H1 (cell line): ENCODE measurements around the gene MROH2A. TPM values are rescaled to one million over a fixed set of nuclear protein-coding genes. Genes with fewer than 3 reads are reported as not detected.

Experiments
- CTCF ChIA-PET: fragments of 300-600 bp; sonication (Branson Sonifier 250); formaldehyde crosslinking; loops from one replicate; lab custom pipeline; 2021; ENCODE audit not compliant: partially characterized antibody; lab: Charles Lee
- POLR2A ChIA-PET: fragments of 300-600 bp; sonication (Branson Sonifier 250); formaldehyde crosslinking; loops from one replicate; lab custom pipeline; 2021; ENCODE audit warnings: inconsistent platforms; ENCODE audit not compliant: partially characterized antibody; lab: Charles Lee
- DNase-seq, 2 experiments: peaks; one replicate each; pipeline versions ENCODE4 v3.0.0 to v3.0.0-alpha.2; 2010 to 2022; ENCODE audit warnings: low spot score in 2 of 2, low read depth in 1 of 2, mixed read lengths in 1 of 2
- FAIRE-seq: peaks from 2 replicates; lab custom pipeline; 2011; peaks lifted over from hg19 to GRCh38; lab: Jason Lieb, UNC
- H2AFZ ChIP-seq: 2 replicates; pipeline ENCODE4 v1.8.1; 2012; ENCODE audit warnings: low read length, inconsistent platforms
- H2AK5ac ChIP-seq: 2 replicates; pipeline ENCODE4 v1.6.1; 2013; ENCODE audit warnings: low read depth, low read length
- H2BK120ac ChIP-seq: replicated peaks from 2 replicates; pipeline ENCODE3; 2013; ENCODE audit warnings: low read depth, low read length, inconsistent platforms
- H2BK12ac ChIP-seq: 2 replicates; pipeline ENCODE4 v1.6.1; 2013; ENCODE audit warnings: low read depth, low read length
- H2BK15ac ChIP-seq: 2 replicates; pipeline ENCODE4 v1.6.1; 2013; ENCODE audit warnings: low read length
- H2BK20ac ChIP-seq: 2 replicates; pipeline ENCODE4 v1.6.1; 2013; ENCODE audit warnings: low read length
- H2BK5ac ChIP-seq: 2 replicates; pipeline ENCODE4 v1.6.1; 2013; ENCODE audit warnings: low read depth, low read length
- H3K14ac ChIP-seq: 2 replicates; pipeline ENCODE4 v1.6.1; 2013; ENCODE audit warnings: inconsistent platforms; ENCODE audit not compliant: insufficient read length
- H3K18ac ChIP-seq: 2 replicates; pipeline ENCODE4 v1.6.1; 2013; ENCODE audit warnings: low read length; ENCODE audit errors: extremely low read depth
- H3K23ac ChIP-seq: 2 replicates; pipeline ENCODE4 v1.6.1; 2013; ENCODE audit warnings: inconsistent platforms; ENCODE audit not compliant: insufficient read length
- H3K23me2 ChIP-seq: 2 replicates; pipeline ENCODE4 v1.6.1; 2013; ENCODE audit warnings: low read depth, low read length
- H3K27ac ChIP-seq: 2 replicates; pipeline ENCODE4 v1.6.1; 2011; ENCODE audit warnings: low read depth, low read length, inconsistent platforms
- H3K27me3 ChIP-seq, 4 experiments: replicated peaks in 1 of 4; 1 replicate in 1 of 4; 2 replicates in 3 of 4; pipeline versions ENCODE4 v1.6.1 to v1.8.1; 2011 to 2013; ENCODE audit warnings: low read length in 3 of 4, mild to moderate bottlenecking in 3 of 4, inconsistent platforms in 2 of 4, mixed read lengths in 2 of 4, moderate library complexity in 1 of 4; ENCODE audit not compliant: control insufficient read depth in 3 of 4, insufficient read depth in 3 of 4; ENCODE audit errors: extremely low read depth in 1 of 4
- H3K36me3 ChIP-seq, 4 experiments: 2 replicates each; pipeline versions ENCODE4 v1.6.1 to v1.8.1; 2011 to 2013; ENCODE audit warnings: mild to moderate bottlenecking in 4 of 4, low read length in 3 of 4, moderate library complexity in 2 of 4, control low read depth in 1 of 4, inconsistent platforms in 1 of 4; ENCODE audit not compliant: insufficient read depth in 4 of 4, control insufficient read depth in 2 of 4
- H3K4ac ChIP-seq: replicated peaks from 2 replicates; pipeline ENCODE3; 2013; ENCODE audit warnings: low read length, low read depth, mixed read lengths, inconsistent platforms; ENCODE audit not compliant: insufficient read length
- H3K4me1 ChIP-seq, 4 experiments: replicated peaks in 1 of 4; 1 replicate in 1 of 4; 2 replicates in 3 of 4; pipeline versions ENCODE4 v1.6.1 to v1.8.1; 2011 to 2013; ENCODE audit warnings: low read length in 3 of 4, inconsistent platforms in 2 of 4, mixed read lengths in 1 of 4; ENCODE audit not compliant: insufficient read depth in 4 of 4, control insufficient read depth in 3 of 4
- H3K4me2 ChIP-seq, 2 experiments: 2 replicates each; pipeline versions ENCODE4 v1.6.1 to v1.8.1; 2011 to 2013; ENCODE audit warnings: low read depth in 2 of 2, low read length in 2 of 2, control low read depth in 1 of 2, inconsistent platforms in 1 of 2, mild to moderate bottlenecking in 1 of 2; ENCODE audit not compliant: insufficient read depth in 1 of 2
- H3K4me3 ChIP-seq, 4 experiments: fragments of 200-600, 300-600 bp in 1 of 4; sonication (generic), shearing (Covaris generic), sonication (Bioruptor Twin) in 1 of 4; 2 replicates each; pipeline versions ENCODE4 v1.5.1 to v1.8.1; 2011 to 2016; ENCODE audit warnings: low read length in 4 of 4, low read depth in 3 of 4, control low read depth in 2 of 4, inconsistent platforms in 2 of 4, mild to moderate bottlenecking in 2 of 4, mixed read lengths in 1 of 4, moderate library complexity in 1 of 4; ENCODE audit not compliant: insufficient read depth in 2 of 4; ENCODE audit errors: extremely low read depth in 1 of 4
- H3K56ac ChIP-seq: replicated peaks from 2 replicates; pipeline ENCODE3; 2013; ENCODE audit warnings: low read depth, mild to moderate bottlenecking, mixed read lengths, low read length, inconsistent platforms; ENCODE audit not compliant: insufficient read length
- H3K79me1 ChIP-seq: 2 replicates; pipeline ENCODE4 v1.6.1; 2013; ENCODE audit warnings: low read depth, low read length, control low read depth
- H3K79me2 ChIP-seq, 2 experiments: 2 replicates each; pipeline versions ENCODE4 v1.6.1 to v1.8.1; 2012 to 2013; ENCODE audit warnings: low read length in 2 of 2, mild to moderate bottlenecking in 2 of 2, inconsistent platforms in 1 of 2; ENCODE audit not compliant: insufficient read depth in 2 of 2, control insufficient read depth in 1 of 2
- H3K9ac ChIP-seq, 4 experiments: replicated peaks in 1 of 4; 1 replicate in 1 of 4; 2 replicates in 3 of 4; pipeline versions ENCODE4 v1.6.1 to v1.8.1; 2011 to 2013; ENCODE audit warnings: low read depth in 3 of 4, low read length in 3 of 4, control low read depth in 2 of 4, mild to moderate bottlenecking in 2 of 4, moderate library complexity in 2 of 4, inconsistent platforms in 1 of 4; ENCODE audit errors: extremely low read depth in 1 of 4
- H3K9me3 ChIP-seq, 2 experiments: 2 replicates each; pipeline versions ENCODE4 v1.6.1 to v1.8.1; 2012 to 2013; ENCODE audit warnings: mild to moderate bottlenecking in 2 of 2, moderate library complexity in 2 of 2, control low read depth in 1 of 2, inconsistent platforms in 1 of 2, low read depth in 1 of 2, low read length in 1 of 2, mixed read lengths in 1 of 2; ENCODE audit not compliant: insufficient read depth in 2 of 2
- H4K20me1 ChIP-seq, 2 experiments: replicated peaks in 1 of 2; 2 replicates each; pipeline versions ENCODE3 to v1.8.1; 2011 to 2013; ENCODE audit warnings: inconsistent platforms in 2 of 2, low read length in 2 of 2, mild to moderate bottlenecking in 1 of 2; ENCODE audit not compliant: insufficient read depth in 2 of 2, control insufficient read depth in 1 of 2
- H4K5ac ChIP-seq: 2 replicates; pipeline ENCODE4 v1.6.1; 2013; ENCODE audit warnings: low read length, low read depth, mixed read lengths, inconsistent platforms; ENCODE audit not compliant: insufficient read length
- H4K8ac ChIP-seq: 2 replicates; pipeline ENCODE4 v1.8.0; 2013; ENCODE audit warnings: mild to moderate bottlenecking, moderate library complexity, low read length, inconsistent platforms; ENCODE audit not compliant: insufficient read depth; ENCODE audit errors: extremely low read depth
- H4K91ac ChIP-seq: replicated peaks from 2 replicates; pipeline ENCODE3; 2013; ENCODE audit warnings: low read length, mixed read lengths, inconsistent platforms; ENCODE audit not compliant: insufficient read length
- BRCA1 ChIP-seq: IDR thresholded peaks from 2 replicates; pipeline ENCODE4 v1.6.1; 2012; ENCODE audit warnings: low read depth, low read length, improper control_type of control experiment
- CHD2 ChIP-seq: IDR thresholded peaks from 2 replicates; pipeline ENCODE4 v1.6.1; 2012; ENCODE audit warnings: low read length, improper control_type of control experiment
- SP1 ChIP-seq: IDR thresholded peaks from 2 replicates; pipeline ENCODE4 v1.6.1; 2011; ENCODE audit warnings: low read depth, low read length
- WGBS, 2 experiments: shearing (Covaris generic) in 1 of 2; methylation state at CpG; one replicate each; pipeline versions ENCODE4 v1.1.6 to v1.1.7; 2013 to 2015; ENCODE audit warnings: low lambda C conversion rate in 2 of 2, mixed read lengths in 2 of 2, inconsistent platforms in 1 of 2, low coverage in 1 of 2, missing lambda C conversion rate in 1 of 2; ENCODE audit not compliant: insufficient replicate concordance in 2 of 2, insufficient coverage in 1 of 2, insufficient read length in 1 of 2; ENCODE audit errors: extremely low coverage in 1 of 2, missing lambda C conversion rate in 1 of 2; 5-methylcytosine and 5-hydroxymethylcytosine counted together
- polyA plus RNA-seq, 7 experiments: library from polyadenylated mRNA; depleted of rRNA in 3 of 7; stranded (reverse) in 5 of 7; unstranded in 2 of 7; fragments of >200 nt in 5 of 7; fragments of 200-250 nt in 2 of 7; gene quantifications; 1 replicate in 5 of 7; 2 replicates in 1 of 7; 4 replicates in 1 of 7; pipeline versions ENCODE4 v1.2.1 to v1.2.3, GENCODE V29; 2011 to 2013; ENCODE audit warnings: missing spikeins in 2 of 7, mixed read lengths in 2 of 7
- total RNA-seq: library from RNA; stranded (reverse); fragmentation: NEBNext Ultra II Directional; extraction: Animal tissue kit (Norgen Biotek cat#: 25700); gene quantifications from 2 replicates; pipeline ENCODE4 v1.2.1, GENCODE V29; 2021

The MROH2A gene
- total and polyA plus RNA-seq, 2 of the 8 experiments (the other 6 are each of a cell fraction or from before 2014, with no cell fraction given), result not detected

DNA sequence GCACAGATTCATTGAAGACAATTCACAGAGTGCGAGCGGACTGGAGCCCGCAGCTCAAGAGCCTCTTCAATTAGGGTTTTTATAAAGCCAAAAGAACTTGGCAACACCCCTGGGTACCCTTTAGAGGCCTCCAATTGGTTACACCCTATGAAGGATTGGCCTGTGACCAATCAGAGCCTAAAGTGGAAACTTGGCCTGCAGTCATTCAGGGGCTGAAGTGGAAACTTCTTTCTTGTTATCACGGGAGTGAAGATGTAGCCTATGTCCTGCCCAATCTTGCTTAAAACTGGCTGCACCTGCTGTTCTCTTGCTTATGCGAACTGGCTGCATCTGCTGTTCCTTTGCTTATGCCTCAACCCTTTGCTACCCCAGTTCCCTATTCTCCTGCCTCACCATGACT is 78.1 kb downstream of the MROH2A start:
- Histone ChIP-seq H3K4ac (no peak overlapping the region), H4K5ac (no peak overlapping the region), H2BK120ac (no peak overlapping the region), H3K9ac (no peak overlapping the region), H2BK12ac (no peak overlapping the region), H2BK15ac (no peak overlapping the region), H3K36me3 (peaks cover 7 to 20% (median 9%) of the 10 kb centered on the region in 4 experiments), H3K27ac (no peak overlapping the region), H4K91ac (no peak overlapping the region), H4K8ac (no peak overlapping the region), H3K23ac (no peak overlapping the region), H3K14ac (no peak overlapping the region), H3K18ac (no peak overlapping the region), H3K79me2 (peaks cover 18 to 30% of the 10 kb centered on the region in 2 experiments), H3K9me3 (no peaks in the 10 kb centered on the region), H4K20me1 (peaks cover 2 to 3% of the 10 kb centered on the region in 2 experiments), H3K56ac (no peak overlapping the region), H3K4me2 (no peak overlapping the region), H2AK5ac (no peak overlapping the region), H2BK5ac (no peak overlapping the region), H3K27me3 (no peaks in the 10 kb centered on the region; a peak in 1 of 7 replicates), H3K4me1 (peaks cover 0 to 5% (median 2%) of the 10 kb centered on the region in 4 experiments; a peak in 4 of 7 replicates), H3K23me2 (peaks cover 7% of the 10 kb centered on the region), H3K4me3 (no peak overlapping the region), H2AFZ (no peak overlapping the region), H3K79me1 (peaks cover 3% of the 10 kb centered on the region; the same call in 1 of the 2 replicates), H2BK20ac (0 out of 2 replicates have a peak overlapping the region, but pooled peaks have one; percentile 51)
- FAIRE-seq, result no peak
- TF ChIP-seq BRCA1 (no peak), SP1 (peak; percentile 61), CHD2 (0 out of 2 replicates have a peak, but pooled peaks have one; percentile 24)
- CTCF ChIA-PET, result interaction anchor here (0.6 to 3.1 kb wide), 7 partner anchors 10 to 1284 kb away, joined by 3 to 24 read pairs (median 3); partner anchors contain the start of gene MSL3B
- WGBS, 2 experiments, result 93% methylated on average over 5 of the region's 5 CpGs; no CpG with 5 or more reads in 1 of the 2 experiments
- no peak for DNase-seq
- POLR2A ChIA-PET, result interaction anchor here (0.6 to 1.2 kb wide), 3 partner anchors 10 to 536 kb away, joined by 3 read pairs; no protein-coding TSS in a partner anchor
